H9 (cell line): ENCODE measurements around the gene BCAS4. TPM values are rescaled to one million over a fixed set of nuclear protein-coding genes. Genes with fewer than 3 reads are reported as not detected.

Experiments
- DNase-seq: peaks from one replicate; pipeline ENCODE4 v3.0.0-alpha.2; 2017
- H2AFZ ChIP-seq: one replicate; pipeline ENCODE4 v1.6.1; 2013; ENCODE audit warnings: mild to moderate bottlenecking, low read length, control low read depth, moderate library complexity
- H2AK5ac ChIP-seq: 2 replicates; pipeline ENCODE4 v1.6.1; 2013; ENCODE audit warnings: low read length, control low read depth, mixed read lengths; ENCODE audit not compliant: insufficient read length
- H2BK120ac ChIP-seq: one replicate; pipeline ENCODE4 v1.6.1; 2013; ENCODE audit warnings: low read depth, mild to moderate bottlenecking, low read length, control low read depth, inconsistent platforms; ENCODE audit not compliant: poor library complexity, severe bottlenecking
- H2BK12ac ChIP-seq: 2 replicates; pipeline ENCODE4 v1.6.1; 2013; ENCODE audit warnings: low read length, control low read depth, mixed read lengths, low read depth; ENCODE audit not compliant: insufficient read length
- H2BK15ac ChIP-seq: 2 replicates; pipeline ENCODE4 v1.6.1; 2013; ENCODE audit warnings: low read depth, low read length, control low read depth
- H2BK20ac ChIP-seq: one replicate; pipeline ENCODE4 v1.6.1; 2013; ENCODE audit warnings: low read depth, mild to moderate bottlenecking, low read length, control low read depth, inconsistent platforms; ENCODE audit not compliant: poor library complexity, severe bottlenecking
- H2BK5ac ChIP-seq: 2 replicates; pipeline ENCODE4 v1.6.1; 2013; ENCODE audit warnings: low read length, control low read depth, mixed read lengths; ENCODE audit not compliant: insufficient read length
- H3K14ac ChIP-seq: 2 replicates; pipeline ENCODE4 v1.6.1; 2013; ENCODE audit warnings: low read length, control low read depth; ENCODE audit not compliant: insufficient read depth
- H3K18ac ChIP-seq: 2 replicates; pipeline ENCODE4 v1.6.1; 2013; ENCODE audit warnings: low read depth, mild to moderate bottlenecking, mixed read lengths, low read length, control low read depth; ENCODE audit not compliant: insufficient read length
- H3K23ac ChIP-seq: 2 replicates; pipeline ENCODE4 v1.6.1; 2013; ENCODE audit warnings: low read length, control low read depth, mixed read lengths, low read depth; ENCODE audit not compliant: insufficient read length
- H3K23me2 ChIP-seq: 2 replicates; pipeline ENCODE4 v1.6.1; 2013; ENCODE audit warnings: low read depth, mild to moderate bottlenecking, mixed read lengths, low read length, control low read depth; ENCODE audit not compliant: insufficient read length, poor library complexity, severe bottlenecking
- H3K27ac ChIP-seq: 2 replicates; pipeline ENCODE4 v1.5.1; 2013; ENCODE audit warnings: low read length, control low read depth, mixed read lengths, low read depth; ENCODE audit not compliant: insufficient read length
- H3K27me3 ChIP-seq: 2 replicates; pipeline ENCODE4 v1.6.1; 2013; ENCODE audit warnings: low read length, control low read depth, inconsistent platforms; ENCODE audit not compliant: insufficient read depth
- H3K4ac ChIP-seq: 2 replicates; pipeline ENCODE4 v1.6.1; 2013; ENCODE audit warnings: low read depth, mild to moderate bottlenecking, control low read depth, inconsistent platforms, low read length, moderate library complexity
- H3K4me1 ChIP-seq: 2 replicates; pipeline ENCODE4 v1.6.1; 2013; ENCODE audit warnings: low read length, control low read depth, inconsistent platforms; ENCODE audit not compliant: insufficient read depth
- H3K4me2 ChIP-seq: 2 replicates; pipeline ENCODE4 v1.6.1; 2013; ENCODE audit warnings: low read length, control low read depth, mixed read lengths; ENCODE audit not compliant: insufficient read length, insufficient read depth
- H3K56ac ChIP-seq: 2 replicates; pipeline ENCODE4 v1.6.1; 2013; ENCODE audit warnings: low read depth, mild to moderate bottlenecking, mixed read lengths, low read length, control low read depth; ENCODE audit not compliant: insufficient read length
- H3K79me1 ChIP-seq: 2 replicates; pipeline ENCODE4 v1.6.1; 2013; ENCODE audit warnings: low read depth, mild to moderate bottlenecking, moderate library complexity, low read length, control low read depth, inconsistent platforms; ENCODE audit not compliant: insufficient read depth, poor library complexity, severe bottlenecking
- H3K79me2 ChIP-seq: 2 replicates; pipeline ENCODE4 v1.6.1; 2013; ENCODE audit warnings: low read length, control low read depth, inconsistent platforms; ENCODE audit not compliant: insufficient read depth
- H3K9ac ChIP-seq: 2 replicates; pipeline ENCODE4 v1.6.1; 2013; ENCODE audit warnings: low read length, control low read depth, mixed read lengths; ENCODE audit not compliant: insufficient read length; ENCODE audit errors: extremely low read depth
- H3K9me3 ChIP-seq: one replicate; pipeline ENCODE4 v1.6.1; 2013; ENCODE audit warnings: low read depth, low read length, inconsistent platforms; ENCODE audit not compliant: control insufficient read depth
- H3T11ph ChIP-seq: one replicate; pipeline ENCODE4 v1.6.1; 2013; ENCODE audit warnings: mild to moderate bottlenecking, low read length, control low read depth, inconsistent platforms
- H4K20me1 ChIP-seq: one replicate; pipeline ENCODE4 v1.6.1; 2013; ENCODE audit not compliant: control insufficient read depth, insufficient read length, insufficient read depth
- H4K5ac ChIP-seq: 2 replicates; pipeline ENCODE4 v1.6.1; 2013; ENCODE audit warnings: low read depth, mild to moderate bottlenecking, mixed read lengths, low read length, control low read depth; ENCODE audit not compliant: insufficient read length
- H4K8ac ChIP-seq: replicated peaks from 2 replicates; pipeline ENCODE4 v1.6.1; 2013; ENCODE audit warnings: low read length, control low read depth, mixed read lengths, low read depth; ENCODE audit not compliant: insufficient read length
- H4K91ac ChIP-seq: 2 replicates; pipeline ENCODE4 v1.6.1; 2013; ENCODE audit warnings: low read depth, mild to moderate bottlenecking, moderate library complexity, mixed read lengths, low read length, control low read depth; ENCODE audit not compliant: insufficient read length
- H3K27ac Mint-ChIP-seq, 3 experiments: 2 replicates in 2 of 3; 3 replicates in 1 of 3; pipeline ENCODE4 v1.8.0; 2020 to 2021; ENCODE audit warnings: mixed read lengths in 3 of 3, mild to moderate bottlenecking in 1 of 3, moderate library complexity in 1 of 3
- H3K27me3 Mint-ChIP-seq: 2 replicates; pipeline ENCODE4 v1.8.0; 2021; ENCODE audit warnings: low read depth, mild to moderate bottlenecking, moderate library complexity, mixed read lengths
- H3K36me3 Mint-ChIP-seq, 3 experiments: 2 replicates in 2 of 3; 3 replicates in 1 of 3; pipeline ENCODE4 v1.8.0; 2020 to 2021; ENCODE audit warnings: low read depth in 3 of 3, mixed read lengths in 3 of 3; ENCODE audit not compliant: insufficient read depth in 1 of 3
- H3K4me1 Mint-ChIP-seq, 2 experiments: 2 replicates each; pipeline ENCODE4 v1.8.0; 2020; ENCODE audit warnings: mixed read lengths in 2 of 2
- H3K4me3 Mint-ChIP-seq, 2 experiments: 2 replicates in 1 of 2; 3 replicates in 1 of 2; pipeline ENCODE4 v1.8.0; 2020 to 2021; ENCODE audit warnings: mild to moderate bottlenecking in 2 of 2, mixed read lengths in 2 of 2, moderate library complexity in 1 of 2
- H3K9me3 Mint-ChIP-seq, 2 experiments: 2 replicates in 1 of 2; 3 replicates in 1 of 2; pipeline ENCODE4 v1.8.0; 2020; ENCODE audit warnings: mild to moderate bottlenecking in 2 of 2, mixed read lengths in 2 of 2, moderate library complexity in 1 of 2
- CTCF ChIP-seq: fragments of 200-600 bp; sonication (generic); conservative IDR thresholded peaks from 3 replicates; pipeline ENCODE4 v1.8.0; 2021; ENCODE audit warnings: antibody characterized with exemption, mild to moderate bottlenecking
- WGBS: extraction: QIAGEN DNeasy Blood & Tissue Kit; methylation state at CpG from one replicate; pipeline ENCODE4 v1.1.7; 2013; ENCODE audit warnings: missing lambda C conversion rate, low lambda C conversion rate, mixed read lengths; ENCODE audit not compliant: insufficient read length; ENCODE audit errors: extremely low coverage; 5-methylcytosine and 5-hydroxymethylcytosine counted together
- total RNA-seq: library from RNA; stranded (reverse); gene quantifications from 2 replicates; pipeline ENCODE4 v1.2.1, GENCODE V29; 2021

The BCAS4 gene
- total RNA-seq, 1 experiment from 2014 or later: 16.9 TPM

GRCh38 chr20:50746138-50746940 lies 48.5 kb upstream of the BCAS4 start:
- no peak overlapping the region for H2AK5ac ChIP-seq
- H3K27ac ChIP-seq: no peak overlapping the region
- H4K91ac ChIP-seq: no peak overlapping the region
- no peak overlapping the region for H2BK5ac ChIP-seq
- H2BK20ac ChIP-seq: no peak overlapping the region
- H4K20me1 ChIP-seq: no peaks in the 10 kb centered on the region
- no peak overlapping the region for H2BK15ac ChIP-seq
- no peak overlapping the region for H4K5ac ChIP-seq
- no peak overlapping the region for H2BK12ac ChIP-seq
- no peaks in the 10 kb centered on the region for H3K27me3 ChIP-seq
- Mint-ChIP-seq H3K4me3 (no peak overlapping the region), H3K36me3 (peaks cover 15 to 47% (median 35%) of the 10 kb centered on the region in 3 experiments; a peak in 6 of 7 replicates), H3K4me1 (peaks cover 36 to 41% of the 10 kb centered on the region in 2 experiments), H3K27ac (peak overlapping the region in 1 of 3 experiments; percentile 82; a peak in 2 of 7 replicates), H3K27me3 (no peaks in the 10 kb centered on the region), H3K9me3 (no peaks in the 10 kb centered on the region)
- no CpG with 5 or more reads among the region's 3 CpGs for WGBS
- no peak overlapping the region for H3K18ac ChIP-seq
- H3K23ac ChIP-seq: no peak overlapping the region
- no peak overlapping the region for H2AFZ ChIP-seq
- no peak overlapping the region for H3K56ac ChIP-seq
- H3T11ph ChIP-seq: no peak overlapping the region
- H3K9ac ChIP-seq: no peak overlapping the region
- no peak for TF ChIP-seq CTCF
- H3K4me2 ChIP-seq: no peak overlapping the region
- H3K23me2 ChIP-seq: no peaks in the 10 kb centered on the region
- no peak overlapping the region for H2BK120ac ChIP-seq
- no peaks in the 10 kb centered on the region; the same call in 1 of the 2 replicates for H3K79me2 ChIP-seq
- no peak overlapping the region for H3K4ac ChIP-seq
- no peaks in the 10 kb centered on the region; the same call in 1 of the 2 replicates for H3K4me1 ChIP-seq
- H3K9me3 ChIP-seq: no peaks in the 10 kb centered on the region
- no peaks in the 10 kb centered on the region for H3K79me1 ChIP-seq
- H3K14ac ChIP-seq: no peak overlapping the region
- H4K8ac ChIP-seq: no peak overlapping the region
- DNase-seq: no peak
